ENCODE measurements around the gene SLC35F6.

- no peak for TF ChIP-seq CTCF (IDR thresholded peaks at IDR 0.05)
- TF ChIP-seq POLR2A (IDR thresholded peaks at IDR 0.05): no peak
Observed at GRCh38 chr2:26721115-26722032, 42.7 kb upstream of the SLC35F6 start.
